ENCODE measurements around the gene MS4A4A. TPM values are rescaled to one million over a fixed set of nuclear protein-coding genes. Genes with fewer than 3 reads are reported as not detected.

MS4A4A gene
- total and polyA plus RNA-seq, 2 of the 4 experiments (the other 2 are of a cell fraction), result not detected

DNA sequence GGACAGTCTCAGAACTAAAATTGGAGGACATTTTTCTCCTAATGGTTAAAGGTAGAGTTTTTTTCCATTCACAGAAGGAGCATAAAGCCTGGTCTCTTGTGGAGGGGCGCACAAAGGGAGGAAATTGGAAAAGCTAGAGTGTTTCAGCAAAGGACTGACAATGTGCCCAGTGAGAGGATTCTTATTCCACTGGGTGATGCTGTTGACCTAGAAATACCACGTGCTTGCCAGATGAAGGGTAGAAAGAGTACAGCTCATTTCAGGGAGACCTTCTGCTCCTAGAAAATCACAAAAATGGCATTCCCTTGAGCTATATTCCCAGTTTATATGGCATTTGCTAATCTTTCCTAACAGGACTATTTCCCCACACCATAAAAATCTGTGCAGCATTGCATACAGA, 67.7 kb downstream of the MS4A4A start:
- H3K4me2 ChIP-seq (ENCODE audit: low read depth, low read length), result no peak overlapping the region
- H3K4me3 ChIP-seq (ENCODE audit: insufficient read depth, low read depth, low read length), result no peak overlapping the region
- ATAC-seq (ENCODE audit: low read depth) (no peak), DNase-seq (no peak)
- ChIA-PET POLR2A (ENCODE audit: unreplicated experiment) (no interaction called here), CTCF (no interaction called here)
- BruUV-seq (replicated peaks), result no TSS peak
- no peaks in the 10 kb centered on the region for H3K9me1 ChIP-seq (ENCODE audit: insufficient read depth, low read length)
- H3K9ac ChIP-seq (ENCODE audit: low read depth, low read length), result no peak overlapping the region
- H2BK120ac ChIP-seq (ENCODE audit: low read depth, low read length), result no peak overlapping the region
- H2AK9ac ChIP-seq (replicated peaks; ENCODE audit: low read depth, low read length, poor library complexity), result no peak overlapping the region
- dilution Hi-C loops (cut with HindIII; ENCODE audit: low sequenced_read_pairs, unreplicated experiment) (no loop called here), intact Hi-C loops (cut with micrococcal nuclease) (no loop called here), in situ Hi-C loops (cut with MboI; ENCODE audit: low sequenced_read_pairs) (no loop called here)
- no peak overlapping the region for H3K18ac ChIP-seq (ENCODE audit: low read depth, low read length)
- no peak overlapping the region for H3K23ac ChIP-seq (ENCODE audit: low read depth, low read length)
- no peak overlapping the region for H3K4ac ChIP-seq (ENCODE audit: low read depth, low read length)
- no peak overlapping the region for H2AFZ ChIP-seq (replicated peaks; ENCODE audit: low read length, poor library complexity)
- H3K56ac ChIP-seq (ENCODE audit: extremely low read depth, insufficient read depth, low read length), result no peak overlapping the region
- TF ChIP-seq NFE2L2 (IDR thresholded peaks at IDR 0.05; ENCODE audit: low read depth, low read length) (no peak), MXI1 (IDR thresholded peaks at IDR 0.05; ENCODE audit: borderline replicate concordance, low read depth, low read length) (no peak), CEBPB (IDR thresholded peaks at IDR 0.05; ENCODE audit: low read depth, low read length) (no peak), BHLHE40 (IDR thresholded peaks at IDR 0.05; ENCODE audit: low read depth, low read length) (no peak), SMC3 (IDR thresholded peaks at IDR 0.05; ENCODE audit: low read depth, low read length) (no peak), FOS (IDR thresholded peaks at IDR 0.05; ENCODE audit: low read depth, low read length) (no peak), RAD21 (IDR thresholded peaks at IDR 0.05; ENCODE audit: low read length) (no peak), RCOR1 (IDR thresholded peaks at IDR 0.05; ENCODE audit: insufficient replicate concordance, low read length) (no peak), MAZ (IDR thresholded peaks at IDR 0.05; ENCODE audit: borderline replicate concordance, low read depth, low read length) (no peak)
- TF ChIP-seq, protein P1, sequence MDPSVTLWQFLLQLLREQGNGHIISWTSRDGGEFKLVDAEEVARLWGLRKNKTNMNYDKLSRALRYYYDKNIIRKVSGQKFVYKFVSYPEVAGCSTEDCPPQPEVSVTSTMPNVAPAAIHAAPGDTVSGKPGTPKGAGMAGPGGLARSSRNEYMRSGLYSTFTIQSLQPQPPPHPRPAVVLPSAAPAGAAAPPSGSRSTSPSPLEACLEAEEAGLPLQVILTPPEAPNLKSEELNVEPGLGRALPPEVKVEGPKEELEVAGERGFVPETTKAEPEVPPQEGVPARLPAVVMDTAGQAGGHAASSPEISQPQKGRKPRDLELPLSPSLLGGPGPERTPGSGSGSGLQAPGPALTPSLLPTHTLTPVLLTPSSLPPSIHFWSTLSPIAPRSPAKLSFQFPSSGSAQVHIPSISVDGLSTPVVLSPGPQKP (IDR thresholded peaks at IDR 0.05; ENCODE audit: borderline replicate concordance, low read depth, low read length), result no peak
- TF ChIP-seq, protein P2, sequence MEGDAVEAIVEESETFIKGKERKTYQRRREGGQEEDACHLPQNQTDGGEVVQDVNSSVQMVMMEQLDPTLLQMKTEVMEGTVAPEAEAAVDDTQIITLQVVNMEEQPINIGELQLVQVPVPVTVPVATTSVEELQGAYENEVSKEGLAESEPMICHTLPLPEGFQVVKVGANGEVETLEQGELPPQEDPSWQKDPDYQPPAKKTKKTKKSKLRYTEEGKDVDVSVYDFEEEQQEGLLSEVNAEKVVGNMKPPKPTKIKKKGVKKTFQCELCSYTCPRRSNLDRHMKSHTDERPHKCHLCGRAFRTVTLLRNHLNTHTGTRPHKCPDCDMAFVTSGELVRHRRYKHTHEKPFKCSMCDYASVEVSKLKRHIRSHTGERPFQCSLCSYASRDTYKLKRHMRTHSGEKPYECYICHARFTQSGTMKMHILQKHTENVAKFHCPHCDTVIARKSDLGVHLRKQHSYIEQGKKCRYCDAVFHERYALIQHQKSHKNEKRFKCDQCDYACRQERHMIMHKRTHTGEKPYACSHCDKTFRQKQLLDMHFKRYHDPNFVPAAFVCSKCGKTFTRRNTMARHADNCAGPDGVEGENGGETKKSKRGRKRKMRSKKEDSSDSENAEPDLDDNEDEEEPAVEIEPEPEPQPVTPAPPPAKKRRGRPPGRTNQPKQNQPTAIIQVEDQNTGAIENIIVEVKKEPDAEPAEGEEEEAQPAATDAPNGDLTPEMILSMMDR (conservative IDR thresholded peaks at IDR 0.05; ENCODE audit: low read depth, low read length), result no peak
- no peak overlapping the region for H4K91ac ChIP-seq (ENCODE audit: insufficient read depth, low read depth, low read length)
- H4K5ac ChIP-seq (ENCODE audit: low read depth, low read length), result no peak overlapping the region
- H2BK20ac ChIP-seq (ENCODE audit: low read depth, low read length), result no peak overlapping the region
- H2AK5ac ChIP-seq (ENCODE audit: low read depth, low read length), result no peak overlapping the region
- WGBS, 2 experiments (ENCODE audit: extremely low coverage in 2 of 2, insufficient read length in 1 of 2), result no CpG with 5 or more reads among the region's 2 CpGs
- peaks cover 4% of the 10 kb centered on the region; the same call in 1 of the 2 replicates for H3K9me3 ChIP-seq (ENCODE audit: control insufficient read depth, insufficient read depth, low read length)
- H4K8ac ChIP-seq (ENCODE audit: low read depth in 2 of 2, low read length in 2 of 2), result no peak overlapping the region
- no peaks in the 10 kb centered on the region for H3K36me3 ChIP-seq (ENCODE audit: control insufficient read depth, insufficient read depth, low read length)
- no peaks in the 10 kb centered on the region for H3K79me1 ChIP-seq (ENCODE audit: low read depth in 1 of 2, low read length in 2 of 2)
- H2BK15ac ChIP-seq (ENCODE audit: low read depth, low read length), result no peak overlapping the region
- H3K4me1 ChIP-seq (ENCODE audit: control insufficient read depth, insufficient read depth, low read length), result no peaks in the 10 kb centered on the region
- no peak overlapping the region for H3K14ac ChIP-seq (replicated peaks; ENCODE audit: low read depth, low read length)
- H4K20me1 ChIP-seq (ENCODE audit: insufficient read depth, low read length), result no peaks in the 10 kb centered on the region
- H2BK5ac ChIP-seq (ENCODE audit: low read depth, low read length, poor library complexity, severe bottlenecking), result no peak overlapping the region
- no peaks in the 10 kb centered on the region for H3K27me3 ChIP-seq (ENCODE audit: control insufficient read depth, insufficient read depth, low read length)
- no peak overlapping the region for H3K27ac ChIP-seq (ENCODE audit: insufficient read depth, low read length)

Measured in IMR-90 (cell line).